ENCODE data around the gene GRID1.

The GRID1 gene

GRCh38 chr10:86151613-86152012 lies 215.0 kb downstream of the GRID1 start:
- DNase-seq (ENCODE audit: low read depth in 2 of 3, low spot score in 2 of 3): no peak

GRCh38 chr10:86149257-86149656 lies 217.3 kb downstream of the GRID1 start:
- DNase-seq (ENCODE audit: low read depth in 2 of 3, low spot score in 2 of 3): no peak

- no peak for DNase-seq (ENCODE audit: low read depth in 2 of 3, low spot score in 2 of 3)
Observed at GRCh38 chr10:86148117-86148516, 218.5 kb downstream of the GRID1 start.

GRCh38 chr10:86144301-86144700 lies 222.3 kb downstream of the GRID1 start:
- DNase-seq (ENCODE audit: low read depth in 2 of 3, low spot score in 2 of 3): no peak

- DNase-seq (ENCODE audit: low read depth in 2 of 3, low spot score in 2 of 3): no peak
Observed at GRCh38 chr10:86141896-86142295, 224.7 kb downstream of the GRID1 start.

- DNase-seq (ENCODE audit: low read depth in 2 of 3, low spot score in 2 of 3): no peak
Observed at GRCh38 chr10:86139066-86139657, 227.4 kb downstream of the GRID1 start.

GRCh38 chr10:86138551-86139065 lies 228.0 kb downstream of the GRID1 start:
- DNase-seq (ENCODE audit: low read depth in 2 of 3, low spot score in 2 of 3): no peak

GRCh38 chr10:86137561-86137960 lies 229.0 kb downstream of the GRID1 start:
- no peak for DNase-seq (ENCODE audit: low read depth in 2 of 3, low spot score in 2 of 3)

- no peak for DNase-seq (ENCODE audit: low read depth in 2 of 3, low spot score in 2 of 3)
Observed at GRCh38 chr10:86136934-86137333, 229.7 kb downstream of the GRID1 start.

GRCh38 chr10:86135191-86135590 lies 231.4 kb downstream of the GRID1 start:
- no peak for DNase-seq (ENCODE audit: low read depth in 2 of 3, low spot score in 2 of 3)

- no peak for DNase-seq (ENCODE audit: low read depth in 2 of 3, low spot score in 2 of 3)
Observed at GRCh38 chr10:86130737-86131475, 235.7 kb downstream of the GRID1 start.

- no peak for DNase-seq (ENCODE audit: low read depth in 2 of 3, low spot score in 2 of 3)
Observed at GRCh38 chr10:86130041-86130440, 236.6 kb downstream of the GRID1 start.

GRCh38 chr10:86128360-86128759 lies 238.2 kb downstream of the GRID1 start:
- no peak for DNase-seq (ENCODE audit: low read depth in 2 of 3, low spot score in 2 of 3)

- DNase-seq (ENCODE audit: low read depth in 2 of 3, low spot score in 2 of 3): no peak
Observed at GRCh38 chr10:86127274-86127819, 239.2 kb downstream of the GRID1 start.

GRCh38 chr10:86124734-86125133 lies 241.9 kb downstream of the GRID1 start:
- no peak for DNase-seq (ENCODE audit: low read depth in 2 of 3, low spot score in 2 of 3)

- no peak for DNase-seq (ENCODE audit: low read depth in 2 of 3, low spot score in 2 of 3)
Observed at GRCh38 chr10:86123715-86124114, 242.9 kb downstream of the GRID1 start.

- DNase-seq (ENCODE audit: low read depth in 2 of 3, low spot score in 2 of 3): no peak
Observed at GRCh38 chr10:86123304-86123703, 243.3 kb downstream of the GRID1 start.

GRCh38 chr10:86122646-86123045 lies 243.9 kb downstream of the GRID1 start:
- no peak for DNase-seq (ENCODE audit: low read depth in 2 of 3, low spot score in 2 of 3)

GRCh38 chr10:86121200-86121599 lies 245.4 kb downstream of the GRID1 start:
- no peak for DNase-seq (ENCODE audit: low read depth in 2 of 3, low spot score in 2 of 3)

GRCh38 chr10:86117051-86117450 lies 249.5 kb downstream of the GRID1 start:
- DNase-seq (ENCODE audit: low read depth in 2 of 3, low spot score in 2 of 3): no peak

- DNase-seq (ENCODE audit: low read depth in 2 of 3, low spot score in 2 of 3): no peak
Observed at GRCh38 chr10:86113983-86114382, 252.6 kb downstream of the GRID1 start.

- DNase-seq (ENCODE audit: low read depth in 2 of 3, low spot score in 2 of 3): no peak
Observed at GRCh38 chr10:86113501-86113900, 253.1 kb downstream of the GRID1 start.
